Upper lobe of left lung (tissue), 6 donors: Measurements from ENCODE around the gene MGLL. TPM values are rescaled to one million over a fixed set of nuclear protein-coding genes. Genes with fewer than 3 reads are reported as not detected.

Experiments used
- ATAC-seq, 2 donors: fragments of 200-7000 bp; cut with Tn5 transposase; one replicate each; pipeline ENCODE4 v1.9.1; 2022; ENCODE audit warnings: mild to moderate bottlenecking in 2 of 2, moderate library complexity in 2 of 2; ENCODE audit not compliant: low FRiP score in 2 of 2
- DNase-seq, 2 donors: peaks; one replicate each; pipeline ENCODE4 v3.0.0-alpha.2; 2019 to 2020
- H3K27ac ChIP-seq, 4 donors: fragments of 200-600 bp; sonication (generic); one replicate each; pipeline ENCODE4 v1.5.1; 2016 to 2019
- H3K27me3 ChIP-seq, 4 donors: fragments of 200-600 bp; sonication (generic); one replicate each; pipeline ENCODE4 v1.5.1; 2017 to 2019
- H3K36me3 ChIP-seq, 4 donors: fragments of 200-600 bp; sonication (generic); one replicate each; pipeline ENCODE4 v1.5.1; 2016 to 2019
- H3K4me1 ChIP-seq, 4 donors: fragments of 200-600 bp; sonication (generic); one replicate each; pipeline ENCODE4 v1.5.1; 2018 to 2019
- H3K4me3 ChIP-seq, 4 donors: fragments of 200-600 bp; sonication (generic); one replicate each; pipeline ENCODE4 v1.5.1; 2017 to 2019; ENCODE audit warnings: mild to moderate bottlenecking in 2 of 4, moderate library complexity in 1 of 4
- H3K9me3 ChIP-seq, 4 donors: fragments of 200-600 bp; sonication (generic); one replicate each; pipeline ENCODE4 v1.5.1; 2018 to 2019
- CTCF ChIP-seq, 6 experiments: fragments of 450-650 bp in 4 of 6; fragments of 200-600 bp in 2 of 6; sonication (generic) in 2 of 6; IDR thresholded peaks; one replicate each; pipeline ENCODE4 v1.5.1; 2016 to 2019; ENCODE audit warnings: antibody characterized with exemption in 6 of 6
- EP300 ChIP-seq, 4 donors: sonication (generic); formaldehyde crosslinking; IDR thresholded peaks; one replicate each; pipeline ENCODE4 v1.5.1; 2017; ENCODE audit warnings: antibody characterized with exemption in 4 of 4, control low read depth in 2 of 4
- POLR2A ChIP-seq, 4 donors: fragments of 450-650 bp; IDR thresholded peaks; one replicate each; pipeline ENCODE4 v1.5.1; 2016 to 2017; ENCODE audit warnings: antibody characterized with exemption in 4 of 4, mild to moderate bottlenecking in 2 of 4
- POLR2AphosphoS5 ChIP-seq, 2 donors: sonication (generic); formaldehyde crosslinking; IDR thresholded peaks; one replicate each; pipeline ENCODE4 v1.5.1; 2017; ENCODE audit warnings: antibody characterized with exemption in 2 of 2
- whole genome bisulfite sequencing, 2 donors: methylation state at CpG; one replicate each; pipeline ENCODE4 v1.1.5; 2017 to 2018; 5-methylcytosine and 5-hydroxymethylcytosine counted together
- total RNA-seq, 6 donors: library from RNA; depleted of rRNA in 4 of 6; stranded (reverse); fragments of >200 nt in 4 of 6; gene quantifications; one replicate each; pipeline versions ENCODE4 v1.1.0 to v1.2.1, GENCODE V29; 2016 to 2021
- donor health status: DM: no; HTN: no; CAD: no; lungs with moderate emphysema.
- donor health status: DM: no; HTN: yes; CAD: no; lungs with severe emphysema.

MGLL gene
- total RNA-seq, 6 donors from 2014 or later = 128 to 253 (median 190) TPM

- Histone ChIP-seq H3K4me3 (no peak overlapping the region), H3K9me3 (no peaks in the 10 kb centered on the region), H3K4me1 (peaks cover 0 to 12% (median 9%) of the 10 kb centered on the region in 4 donors), H3K36me3 (peaks cover 0 to 27% (median 5%) of the 10 kb centered on the region in 4 donors), H3K27me3 (no peaks in the 10 kb centered on the region), H3K27ac (peak overlapping the region; percentile 6 to 59 (median 54))
- ATAC-seq (peak; percentile 70 to 73), DNase-seq (peak in 1 of 2 donors; percentile 55)
- TF ChIP-seq CTCF (IDR thresholded peaks at IDR 0.05) = peak in 5 of 6 experiments; percentile 29 to 61 (median 53)
- no peak for TF ChIP-seq POLR2A (IDR thresholded peaks at IDR 0.05)
- 86 to 90% methylated on average over 2 to 4 of the region's 4 CpGs for WGBS, 2 donors
Observed at GRCh38 chr3:127690823-127691452, 131.4 kb downstream of the MGLL start.

GRCh38 chr3:127690106-127690505 lies 132.2 kb downstream of the MGLL start:
- Histone ChIP-seq H3K4me1 (peaks cover 0 to 12% (median 9%) of the 10 kb centered on the region in 4 donors), H3K9me3 (no peaks in the 10 kb centered on the region), H3K27ac (peak overlapping the region; percentile 6 to 59 (median 54)), H3K4me3 (no peak overlapping the region), H3K27me3 (no peaks in the 10 kb centered on the region), H3K36me3 (peaks cover 0 to 27% (median 5%) of the 10 kb centered on the region in 4 donors)
- no peak for DNase-seq
- WGBS, 2 donors = 60 to 70% methylated on average over 2 to 4 of the region's 4 CpGs
- ATAC-seq = peak; percentile 35 to 40
- TF ChIP-seq CTCF (IDR thresholded peaks at IDR 0.05) (no peak), POLR2AphosphoS5 (IDR thresholded peaks at IDR 0.05) (no peak), POLR2A (IDR thresholded peaks at IDR 0.05) (no peak), EP300 (IDR thresholded peaks at IDR 0.05) (no peak)

GRCh38 chr3:127689266-127689860 lies 133.0 kb downstream of the MGLL start:
- WGBS, 2 donors = 87 to 93% methylated on average over 18 to 19 of the region's 19 CpGs
- peaks cover 0 to 21% (median 3%) of the 10 kb centered on the region in 4 donors for H3K36me3 ChIP-seq
- no peaks in the 10 kb centered on the region for H3K27me3 ChIP-seq
- H3K27ac ChIP-seq = peak overlapping the region in 1 of 4 donors; percentile 49
- ATAC-seq (no peak), DNase-seq (no peak)
- no peak for TF ChIP-seq CTCF (IDR thresholded peaks at IDR 0.05)
- no peak for TF ChIP-seq POLR2AphosphoS5 (IDR thresholded peaks at IDR 0.05)
- no peak for TF ChIP-seq EP300 (IDR thresholded peaks at IDR 0.05)
- TF ChIP-seq POLR2A (IDR thresholded peaks at IDR 0.05) = no peak
- peaks cover 0 to 12% (median 9%) of the 10 kb centered on the region in 4 donors for H3K4me1 ChIP-seq
- no peak overlapping the region for H3K4me3 ChIP-seq
- no peaks in the 10 kb centered on the region for H3K9me3 ChIP-seq

- Histone ChIP-seq H3K36me3 (peaks cover 0 to 18% (median 2%) of the 10 kb centered on the region in 4 donors), H3K4me1 (peaks cover 0 to 12% (median 9%) of the 10 kb centered on the region in 4 donors), H3K4me3 (no peak overlapping the region), H3K9me3 (no peaks in the 10 kb centered on the region), H3K27ac (peak overlapping the region in 1 of 4 donors; percentile 49), H3K27me3 (no peaks in the 10 kb centered on the region)
- ATAC-seq (no peak), DNase-seq (peak in 1 of 2 donors; percentile 20)
- TF ChIP-seq POLR2AphosphoS5 (IDR thresholded peaks at IDR 0.05) (no peak), POLR2A (IDR thresholded peaks at IDR 0.05) (no peak)
- WGBS, 2 donors = 70 to 76% methylated on average over 18 to 20 of the region's 20 CpGs
Observed at GRCh38 chr3:127688416-127689265, 133.7 kb downstream of the MGLL start.

- no peak for ATAC-seq
- H3K4me3 ChIP-seq = no peak overlapping the region
- no peak for DNase-seq
- TF ChIP-seq POLR2AphosphoS5 (IDR thresholded peaks at IDR 0.05) (no peak), EP300 (IDR thresholded peaks at IDR 0.05) (no peak), POLR2A (IDR thresholded peaks at IDR 0.05) (no peak), CTCF (IDR thresholded peaks at IDR 0.05) (no peak)
- no peak overlapping the region for H3K27ac ChIP-seq
- H3K36me3 ChIP-seq = peaks cover 0 to 12% (median 0%) of the 10 kb centered on the region in 4 donors
- no peaks in the 10 kb centered on the region for H3K9me3 ChIP-seq
- WGBS, 2 donors = 72 to 80% methylated on average over 2 of the region's 2 CpGs
- peaks cover 6 to 15% (median 9%) of the 10 kb centered on the region in 4 donors for H3K4me1 ChIP-seq
- H3K27me3 ChIP-seq = no peaks in the 10 kb centered on the region
Observed at GRCh38 chr3:127688022-127688415, 134.3 kb downstream of the MGLL start.
